ENCODE results near the gene TMEM168. TPM values are rescaled to one million over a fixed set of nuclear protein-coding genes. Genes with fewer than 3 reads are reported as not detected.
"Not testable (repeated sequence)": the region's sequence is repeated elsewhere in the genome, so short reads cannot be mapped to it uniquely, and the experiment has no call there.

Gene TMEM168
- total RNA-seq, 2 experiments from 2014 or later: 16.1 to 17.4 TPM

- H3K9me3 Mint-ChIP-seq: no peaks in the 10 kb centered on the region
- no peaks in the 10 kb centered on the region for H3K27me3 Mint-ChIP-seq
- H3K4me1 Mint-ChIP-seq (ENCODE audit: low read depth): peaks cover 10% of the 10 kb centered on the region
- H3K4me3 Mint-ChIP-seq: no peak overlapping the region
- no peak for DNase-seq
- H3K27ac Mint-ChIP-seq: no peak overlapping the region
- ChIA-PET CTCF (interaction anchor here (0.7 to 1.5 kb wide), 4 partner anchors 19 to 248 kb away, joined by 3 read pairs; no protein-coding TSS in a partner anchor), POLR2A (no interaction called here)
- no peaks in the 10 kb centered on the region for H3K36me3 Mint-ChIP-seq
- intact Hi-C loops (cut with micrococcal nuclease): no loop called here
These were observed 8.3 kb upstream of the TMEM168 start for GRCh38 chr7:112798274-112799159.

- CTCF ChIA-PET, POLR2A ChIA-PET: not testable (repeated sequence)
These were observed 6.4 kb upstream of the TMEM168 start for GRCh38 chr7:112796552-112796951.

GRCh38 chr7:112792441-112792840 lies 2.2 kb upstream of the TMEM168 start:
- CTCF ChIA-PET: no interaction called here
- Mint-ChIP-seq H3K9me3 (no peaks in the 10 kb centered on the region), H3K4me1 (ENCODE audit: low read depth) (peaks cover 38% of the 10 kb centered on the region), H3K36me3 (peaks cover 3% of the 10 kb centered on the region), H3K4me3 (no peak overlapping the region), H3K27me3 (no peaks in the 10 kb centered on the region), H3K27ac (no peak overlapping the region)
- intact Hi-C loops (cut with micrococcal nuclease): loop anchor here (5.0 kb wide), 1 partner anchor 280 kb away; no protein-coding TSS in a partner anchor
- DNase-seq: no peak
- POLR2A ChIA-PET: no interaction called here

More at GRCh38 chr7:112796552-112796951, 6.4 kb upstream of the TMEM168 start:
- intact Hi-C loops (cut with micrococcal nuclease); H3K4me3 Mint-ChIP-seq; H3K27ac Mint-ChIP-seq; H3K27me3 Mint-ChIP-seq; DNase-seq; H3K9me3 Mint-ChIP-seq; H3K36me3 Mint-ChIP-seq: not testable (repeated sequence)
- peaks cover 13% of the 10 kb centered on the region for H3K4me1 Mint-ChIP-seq (ENCODE audit: low read depth)

- DNase-seq: no peak
- CTCF ChIA-PET: interaction anchor here (0.5 kb wide), 1 partner anchor 652 kb away, joined by 3 read pairs; no protein-coding TSS in a partner anchor
- peaks cover 3% of the 10 kb centered on the region for H3K36me3 Mint-ChIP-seq
- intact Hi-C loops (cut with micrococcal nuclease): loop anchor here (2.0 to 5.0 kb wide), 5 partner anchors 149 to 585 kb away; partner anchors contain the start of genes DOCK4, IFRD1, SMIM30 and ZNF277
- H3K4me3 Mint-ChIP-seq: no peak overlapping the region
- H3K4me1 Mint-ChIP-seq (ENCODE audit: low read depth): peaks cover 43% of the 10 kb centered on the region
- H3K9me3 Mint-ChIP-seq: no peaks in the 10 kb centered on the region
- POLR2A ChIA-PET: no interaction called here
- H3K27ac Mint-ChIP-seq: no peak overlapping the region
- no peaks in the 10 kb centered on the region for H3K27me3 Mint-ChIP-seq
These were observed 1.4 kb upstream of the TMEM168 start for GRCh38 chr7:112791465-112792168.

- intact Hi-C loops (cut with micrococcal nuclease): loop anchor here (1.0 to 5.0 kb wide), 7 partner anchors 8 to 584 kb away; partner anchors contain the start of genes DOCK4, IFRD1, SMIM30 and ZNF277
- Mint-ChIP-seq H3K27ac (peak overlapping the region; percentile 85), H3K27me3 (no peaks in the 10 kb centered on the region), H3K4me1 (ENCODE audit: low read depth) (peaks cover 44% of the 10 kb centered on the region), H3K36me3 (peaks cover 3% of the 10 kb centered on the region), H3K9me3 (no peaks in the 10 kb centered on the region), H3K4me3 (peak overlapping the region; percentile 98)
- POLR2A ChIA-PET: interaction anchor here (1.4 kb wide), 1 partner anchor 31 kb away, joined by 4 read pairs; no protein-coding TSS in a partner anchor
- CTCF ChIA-PET: no interaction called here
- no peak for DNase-seq
These were observed 402 bp upstream of the TMEM168 start for GRCh38 chr7:112790586-112791003.

- POLR2A ChIA-PET: interaction anchor here (1.2 to 1.4 kb wide), 2 partner anchors 33 to 150 kb away, joined by 4 to 5 read pairs; a partner anchor contains a TSS
- no peaks in the 10 kb centered on the region for H3K9me3 Mint-ChIP-seq
- no peaks in the 10 kb centered on the region for H3K27me3 Mint-ChIP-seq
- H3K36me3 Mint-ChIP-seq: peaks cover 6% of the 10 kb centered on the region
- no peak for DNase-seq
- peaks cover 39% of the 10 kb centered on the region for H3K4me1 Mint-ChIP-seq (ENCODE audit: low read depth)
- H3K27ac Mint-ChIP-seq: peak overlapping the region; percentile 85
- intact Hi-C loops (cut with micrococcal nuclease): no loop called here
- H3K4me3 Mint-ChIP-seq: peak overlapping the region; percentile 98
- CTCF ChIA-PET: interaction anchor here (0.6 kb wide), 1 partner anchor 68 kb away, joined by 3 read pairs; no protein-coding TSS in a partner anchor
These were observed 758 bp downstream of the TMEM168 start for GRCh38 chr7:112789453-112789816.

GRCh38 chr7:112788778-112789343 lies 1.3 kb downstream of the TMEM168 start:
- Mint-ChIP-seq H3K4me3 (peak overlapping the region; percentile 98), H3K9me3 (no peaks in the 10 kb centered on the region), H3K4me1 (ENCODE audit: low read depth) (peaks cover 34% of the 10 kb centered on the region), H3K36me3 (peaks cover 11% of the 10 kb centered on the region), H3K27me3 (no peaks in the 10 kb centered on the region), H3K27ac (peak overlapping the region; percentile 85)
- no peak for DNase-seq
- CTCF ChIA-PET: interaction anchor here (0.6 kb wide), 1 partner anchor 68 kb away, joined by 3 read pairs; no protein-coding TSS in a partner anchor
- intact Hi-C loops (cut with micrococcal nuclease): no loop called here
- POLR2A ChIA-PET: no interaction called here

- intact Hi-C loops (cut with micrococcal nuclease): no loop called here
These were observed 5.6 kb downstream of the TMEM168 start for GRCh38 chr7:112784603-112785002.

GRCh38 chr7:112782498-112782897 lies 7.7 kb downstream of the TMEM168 start:
- Mint-ChIP-seq H3K27me3 (no peaks in the 10 kb centered on the region), H3K9me3 (no peaks in the 10 kb centered on the region), H3K4me1 (ENCODE audit: low read depth) (peaks cover 27% of the 10 kb centered on the region), H3K36me3 (peaks cover 28% of the 10 kb centered on the region), H3K27ac (peak overlapping the region; percentile 62), H3K4me3 (no peak overlapping the region)
- intact Hi-C loops (cut with micrococcal nuclease): loop anchor here (1.0 to 2.0 kb wide), 2 partner anchors 8 to 156 kb away; partner anchors contain the start of gene TMEM168
- POLR2A ChIA-PET: no interaction called here
- CTCF ChIA-PET: no interaction called here
- peak; percentile 55 for DNase-seq

More at GRCh38 chr7:112784603-112785002, 5.6 kb downstream of the TMEM168 start:
- H3K4me1 Mint-ChIP-seq (ENCODE audit: low read depth): peaks cover 44% of the 10 kb centered on the region
- ChIA-PET POLR2A (no interaction called here), CTCF (no interaction called here)
- DNase-seq: no peak
- no peak overlapping the region for H3K27ac Mint-ChIP-seq
- peaks cover 30% of the 10 kb centered on the region for H3K36me3 Mint-ChIP-seq
- H3K9me3 Mint-ChIP-seq: no peaks in the 10 kb centered on the region
- H3K27me3 Mint-ChIP-seq: no peaks in the 10 kb centered on the region
- no peak overlapping the region for H3K4me3 Mint-ChIP-seq

GRCh38 chr7:112781558-112781957 lies 8.6 kb downstream of the TMEM168 start:
- H3K4me3 Mint-ChIP-seq: no peak overlapping the region
- ChIA-PET POLR2A (no interaction called here), CTCF (no interaction called here)
- H3K27me3 Mint-ChIP-seq: no peaks in the 10 kb centered on the region
- no peak for DNase-seq
- peaks cover 22% of the 10 kb centered on the region for H3K4me1 Mint-ChIP-seq (ENCODE audit: low read depth)
- H3K27ac Mint-ChIP-seq: no peak overlapping the region
- H3K36me3 Mint-ChIP-seq: peaks cover 28% of the 10 kb centered on the region
- intact Hi-C loops (cut with micrococcal nuclease): no loop called here
- H3K9me3 Mint-ChIP-seq: no peaks in the 10 kb centered on the region

GRCh38 chr7:112781110-112781509 lies 9.1 kb downstream of the TMEM168 start:
- ChIA-PET POLR2A (no interaction called here), CTCF (no interaction called here)
- H3K4me1 Mint-ChIP-seq (ENCODE audit: low read depth): peaks cover 21% of the 10 kb centered on the region
- H3K4me3 Mint-ChIP-seq: no peak overlapping the region
- H3K36me3 Mint-ChIP-seq: peaks cover 28% of the 10 kb centered on the region
- no peak overlapping the region for H3K27ac Mint-ChIP-seq
- intact Hi-C loops (cut with micrococcal nuclease): no loop called here
- no peak for DNase-seq
- H3K27me3 Mint-ChIP-seq: no peaks in the 10 kb centered on the region
- no peaks in the 10 kb centered on the region for H3K9me3 Mint-ChIP-seq

GRCh38 chr7:112779667-112780066 lies 10.5 kb downstream of the TMEM168 start:
- H3K4me3 Mint-ChIP-seq: no peak overlapping the region
- H3K27me3 Mint-ChIP-seq: no peaks in the 10 kb centered on the region
- H3K36me3 Mint-ChIP-seq: peaks cover 27% of the 10 kb centered on the region
- ChIA-PET CTCF (interaction anchor here (0.6 to 0.7 kb wide), 2 partner anchors 20 to 642 kb away, joined by 3 to 4 read pairs; no protein-coding TSS in a partner anchor), POLR2A (no interaction called here)
- intact Hi-C loops (cut with micrococcal nuclease): no loop called here
- H3K4me1 Mint-ChIP-seq (ENCODE audit: low read depth): peaks cover 21% of the 10 kb centered on the region
- no peak overlapping the region for H3K27ac Mint-ChIP-seq
- DNase-seq: no peak
- no peaks in the 10 kb centered on the region for H3K9me3 Mint-ChIP-seq
